Measurements from ENCODE around the gene PTCRA.
"Not testable (repeated sequence)": the region's sequence is repeated elsewhere in the genome, so short reads cannot be mapped to it uniquely, and the experiment has no call there.

The PTCRA gene

GRCh38 chr6:42941356-42941755 is 25.5 kb downstream of the PTCRA start:
- DNase-seq (ENCODE audit: low read depth in 2 of 2): not testable (repeated sequence)

GRCh38 chr6:42942444-42942843 is 26.6 kb downstream of the PTCRA start:
- no peak for DNase-seq (ENCODE audit: low read depth in 2 of 2)

- no peak for DNase-seq (ENCODE audit: low read depth in 2 of 2)
These were observed 32.1 kb downstream of the PTCRA start for GRCh38 chr6:42947950-42948349.

GRCh38 chr6:42952389-42952788 is 36.5 kb downstream of the PTCRA start:
- no peak for DNase-seq (ENCODE audit: low read depth in 2 of 2)

- not testable (repeated sequence) for DNase-seq (ENCODE audit: low read depth in 2 of 2)
These were observed 38.6 kb downstream of the PTCRA start for GRCh38 chr6:42954405-42954804.

GRCh38 chr6:42958125-42958524 is 42.3 kb downstream of the PTCRA start:
- no peak for DNase-seq (ENCODE audit: low read depth in 2 of 2)

GRCh38 chr6:42959917-42960242 is 44.0 kb downstream of the PTCRA start:
- DNase-seq (ENCODE audit: low read depth in 2 of 2): no peak

GRCh38 chr6:42960243-42961019 is 44.6 kb downstream of the PTCRA start, which contains the start of gene GNMT:
Gene GNMT (plus strand): TSS chr6:42960754. CDS start chr6:42960768, 14 bp downstream.
- no peak for DNase-seq (ENCODE audit: low read depth in 2 of 2)

GRCh38 chr6:42961020-42961470 is 45.2 kb downstream of the PTCRA start:
- DNase-seq (ENCODE audit: low read depth in 2 of 2): no peak

GRCh38 chr6:42962096-42962495 is 46.2 kb downstream of the PTCRA start:
- DNase-seq (ENCODE audit: low read depth in 2 of 2): no peak

GRCh38 chr6:42962502-42963178 is 46.8 kb downstream of the PTCRA start:
- DNase-seq (ENCODE audit: low read depth in 2 of 2): no peak

- no peak for DNase-seq (ENCODE audit: low read depth in 2 of 2)
These were observed 47.5 kb downstream of the PTCRA start for GRCh38 chr6:42963179-42963854.

GRCh38 chr6:42963855-42964605 is 48.2 kb downstream of the PTCRA start:
- DNase-seq (ENCODE audit: low read depth in 2 of 2): no peak

GRCh38 chr6:42966571-42966970 is 50.7 kb downstream of the PTCRA start:
- no peak for DNase-seq (ENCODE audit: low read depth in 2 of 2)

- DNase-seq (ENCODE audit: low read depth in 2 of 2): no peak
These were observed 51.4 kb downstream of the PTCRA start for GRCh38 chr6:42967228-42967627.

- no peak for DNase-seq (ENCODE audit: low read depth in 2 of 2)
These were observed 52.4 kb downstream of the PTCRA start for GRCh38 chr6:42968126-42968701.

- DNase-seq (ENCODE audit: low read depth in 2 of 2): no peak
These were observed 52.9 kb downstream of the PTCRA start for GRCh38 chr6:42968783-42969182.

- DNase-seq (ENCODE audit: low read depth in 2 of 2): no peak
These were observed 53.6 kb downstream of the PTCRA start for GRCh38 chr6:42969431-42969830.

GRCh38 chr6:42969934-42970333 is 54.1 kb downstream of the PTCRA start:
- DNase-seq (ENCODE audit: low read depth in 2 of 2): no peak

GRCh38 chr6:42970871-42971612 is 55.2 kb downstream of the PTCRA start:
- no peak for DNase-seq (ENCODE audit: low read depth in 2 of 2)

All from fibroblast of skin of left biceps (primary cell).